HG02642 (cell line): Measurements from ENCODE around the gene INHBC.

Source experiments
- ATAC-seq: cut with Tn5 transposase; IDR thresholded peaks from one replicate; pipeline ENCODE4 v1.9.1; 2021; ENCODE audit warnings: mild to moderate bottlenecking; ENCODE audit not compliant: unreplicated experiment, poor library complexity

Gene INHBC

GRCh38 chr12:57452181-57452936 is 17.8 kb downstream of the INHBC start:
- no peak for ATAC-seq

DNA sequence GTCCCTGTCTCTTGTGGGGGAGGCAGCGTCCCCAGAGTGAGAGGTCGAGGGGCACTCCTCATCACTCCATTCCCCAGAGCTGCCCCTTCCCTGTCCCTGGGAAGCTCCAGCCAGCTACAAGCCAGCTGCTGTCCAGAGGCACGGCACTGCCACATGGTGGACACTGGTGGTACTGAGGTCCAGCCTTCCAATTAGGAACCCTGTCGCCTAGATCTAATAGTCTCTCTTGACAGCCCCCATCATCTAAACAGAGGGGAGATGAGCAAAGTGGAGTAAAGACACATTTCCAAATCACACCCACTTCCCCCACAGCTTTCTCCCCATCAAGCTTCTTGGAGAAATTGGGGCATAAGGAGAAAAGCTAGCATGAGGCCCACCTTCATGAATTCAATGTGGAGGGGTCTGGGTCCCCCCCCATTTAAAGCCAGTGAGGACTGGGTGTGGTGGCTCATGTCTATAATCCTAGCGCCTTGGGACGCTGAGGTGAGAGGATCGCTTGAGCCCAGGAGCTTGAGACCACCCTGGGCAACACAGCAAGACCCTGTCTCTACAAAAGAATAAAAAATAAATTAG is 18.4 kb downstream of the INHBC start:
- ATAC-seq = peak; percentile 47

GRCh38 chr12:57454213-57454565 is 19.6 kb downstream of the INHBC start:
- ATAC-seq = no peak

- no peak for ATAC-seq
These were observed 20.2 kb downstream of the INHBC start, which contains the start of gene INHBE for GRCh38 chr12:57454566-57455373. INHBE (plus strand) TSS chr12:57455307; CDS start chr12:57455537, 230 bp downstream.

GRCh38 chr12:57455374-57456144 is 21.0 kb downstream of the INHBC start:
- no peak for ATAC-seq

- ATAC-seq = peak; percentile 28
These were observed 21.6 kb downstream of the INHBC start for GRCh38 chr12:57456145-57456700.

DNA sequence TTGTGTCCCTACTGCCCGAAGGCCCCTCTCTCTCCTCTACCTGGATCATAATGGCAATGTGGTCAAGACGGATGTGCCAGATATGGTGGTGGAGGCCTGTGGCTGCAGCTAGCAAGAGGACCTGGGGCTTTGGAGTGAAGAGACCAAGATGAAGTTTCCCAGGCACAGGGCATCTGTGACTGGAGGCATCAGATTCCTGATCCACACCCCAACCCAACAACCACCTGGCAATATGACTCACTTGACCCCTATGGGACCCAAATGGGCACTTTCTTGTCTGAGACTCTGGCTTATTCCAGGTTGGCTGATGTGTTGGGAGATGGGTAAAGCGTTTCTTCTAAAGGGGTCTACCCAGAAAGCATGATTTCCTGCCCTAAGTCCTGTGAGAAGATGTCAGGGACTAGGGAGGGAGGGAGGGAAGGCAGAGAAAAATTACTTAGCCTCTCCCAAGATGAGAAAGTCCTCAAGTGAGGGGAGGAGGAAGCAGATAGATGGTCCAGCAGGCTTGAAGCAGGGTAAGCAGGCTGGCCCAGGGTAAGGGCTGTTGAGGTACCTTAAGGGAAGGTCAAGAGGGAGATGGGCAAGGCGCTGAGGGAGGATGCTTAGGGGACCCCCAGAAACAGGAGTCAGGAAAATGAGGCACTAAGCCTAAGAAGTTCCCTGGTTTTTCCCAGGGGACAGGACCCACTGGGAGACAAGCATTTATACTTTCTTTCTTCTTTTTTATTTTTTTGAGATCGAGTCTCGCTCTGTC is 22.3 kb downstream of the INHBC start:
- ATAC-seq = no peak

DNA sequence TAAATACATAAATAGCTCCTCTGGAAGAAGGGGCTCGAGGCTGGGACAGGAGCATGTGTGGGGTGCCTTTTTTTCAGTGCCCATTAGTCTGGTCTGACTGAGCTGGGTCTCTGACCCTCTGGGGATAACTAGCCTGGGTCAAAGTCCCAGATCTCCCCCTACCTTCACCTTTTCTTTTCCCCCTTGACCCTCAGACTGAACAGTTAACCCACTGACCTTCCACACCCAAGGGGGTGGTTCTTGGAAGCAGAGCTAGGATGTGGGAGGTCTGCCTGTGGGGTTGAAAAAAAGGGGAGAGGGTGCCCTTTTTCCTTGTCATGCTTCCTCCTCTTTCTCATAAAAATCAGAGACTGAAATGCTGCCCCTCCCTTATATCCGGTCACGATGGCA is 24.1 kb downstream of the INHBC start:
- no peak for ATAC-seq

GRCh38 chr12:57459055-57459749 is 24.6 kb downstream of the INHBC start:
- ATAC-seq = peak; percentile 64

DNA sequence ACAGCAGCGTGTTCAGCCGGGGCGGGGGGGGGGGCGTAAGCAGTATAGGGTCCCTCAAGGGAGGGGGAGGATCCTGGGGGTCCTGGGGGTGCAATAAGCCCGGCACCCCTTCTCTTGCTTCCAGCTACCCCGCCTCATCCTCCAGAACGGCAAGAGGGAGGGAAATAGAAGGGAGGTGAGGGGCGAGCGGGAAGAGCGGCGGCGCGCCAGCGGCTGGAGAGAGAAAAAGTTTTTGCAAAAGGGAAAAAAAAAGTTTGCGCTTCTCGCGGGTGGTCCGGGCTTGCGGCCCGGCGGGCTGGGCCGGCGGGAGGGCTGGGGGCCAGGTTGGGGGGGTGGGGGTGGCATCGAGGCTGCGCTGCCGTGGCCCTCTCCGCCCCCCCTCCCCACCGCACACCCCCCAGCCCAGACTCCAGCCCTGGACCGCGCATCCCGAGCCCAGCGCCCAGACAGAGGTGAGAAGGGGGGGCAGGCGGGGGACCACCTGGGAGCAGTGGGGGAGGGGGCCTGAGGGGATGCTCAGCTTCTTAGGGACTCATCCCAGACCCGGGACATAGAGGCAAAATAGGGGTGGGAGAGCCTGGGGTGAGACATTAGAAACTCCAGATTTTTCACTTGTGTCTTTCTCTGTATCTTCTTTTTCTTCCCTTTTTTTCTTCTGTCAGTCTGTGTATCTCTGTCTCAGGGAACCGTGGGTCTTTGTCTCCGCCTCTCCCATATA is 25.3 kb downstream of the INHBC start, which contains the start of gene GLI1:
TSS of gene GLI1 (plus strand) at position 36 of the 718 bp plus-strand sequence. CDS start 3,907 bp downstream, outside the sequence.
- ATAC-seq = no peak

GRCh38 chr12:57460468-57460784 is 25.8 kb downstream of the INHBC start:
- ATAC-seq = no peak

DNA sequence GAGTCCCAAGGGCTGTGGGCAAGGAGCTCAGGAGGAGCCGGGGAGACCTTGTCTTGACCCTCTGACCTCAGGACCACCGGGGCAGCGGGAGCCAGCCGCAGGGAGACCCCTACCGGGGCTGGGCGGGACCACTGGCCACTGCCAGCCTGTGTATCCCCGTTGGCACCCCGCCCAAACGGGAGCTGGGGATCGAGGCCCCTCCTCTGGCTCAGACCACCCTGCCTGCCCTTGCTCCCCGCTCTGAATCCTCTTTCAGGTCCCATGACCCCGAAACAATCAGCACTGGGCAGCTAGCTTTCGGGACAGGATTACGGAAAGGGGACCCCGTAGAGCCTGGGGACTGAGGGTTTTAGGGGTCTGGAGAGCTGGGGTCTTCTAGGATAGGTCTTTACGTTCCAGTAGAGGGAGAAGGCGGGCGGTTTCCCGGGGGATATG is 26.3 kb downstream of the INHBC start:
- no peak for ATAC-seq

DNA sequence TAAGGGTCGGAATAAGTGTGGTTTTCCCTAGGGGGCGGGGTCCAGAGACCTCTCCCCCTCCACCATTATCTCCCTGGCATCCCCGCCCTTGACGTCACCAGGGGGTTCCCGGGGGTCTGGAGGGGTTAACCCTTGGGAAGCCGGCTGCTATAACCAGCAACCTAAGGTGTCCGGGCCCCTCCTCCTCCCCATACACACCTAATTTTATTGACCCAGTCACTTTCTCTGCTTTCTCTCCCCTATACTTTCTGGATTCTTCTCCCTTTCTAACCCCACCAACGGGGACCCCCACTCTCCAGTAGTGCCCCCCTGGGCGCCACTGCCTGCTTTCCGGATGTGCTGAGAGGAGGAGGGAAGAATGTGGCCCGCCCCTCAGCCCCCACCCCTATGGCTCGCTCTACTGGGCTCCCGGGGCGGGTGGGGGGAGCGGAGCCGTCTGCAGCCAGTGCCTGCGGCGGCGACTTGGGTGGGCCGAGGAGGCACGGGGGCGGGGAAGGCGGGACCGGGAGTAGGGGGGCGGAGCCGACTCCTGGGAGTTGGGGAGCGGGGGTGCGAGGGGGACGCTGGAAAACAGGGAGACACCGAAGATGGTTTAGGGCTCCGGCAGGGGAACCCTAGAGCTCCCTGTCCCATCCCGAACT is 26.8 kb downstream of the INHBC start:
- no peak for ATAC-seq

- ATAC-seq = no peak
These were observed 27.3 kb downstream of the INHBC start for GRCh38 chr12:57461917-57462250.

DNA sequence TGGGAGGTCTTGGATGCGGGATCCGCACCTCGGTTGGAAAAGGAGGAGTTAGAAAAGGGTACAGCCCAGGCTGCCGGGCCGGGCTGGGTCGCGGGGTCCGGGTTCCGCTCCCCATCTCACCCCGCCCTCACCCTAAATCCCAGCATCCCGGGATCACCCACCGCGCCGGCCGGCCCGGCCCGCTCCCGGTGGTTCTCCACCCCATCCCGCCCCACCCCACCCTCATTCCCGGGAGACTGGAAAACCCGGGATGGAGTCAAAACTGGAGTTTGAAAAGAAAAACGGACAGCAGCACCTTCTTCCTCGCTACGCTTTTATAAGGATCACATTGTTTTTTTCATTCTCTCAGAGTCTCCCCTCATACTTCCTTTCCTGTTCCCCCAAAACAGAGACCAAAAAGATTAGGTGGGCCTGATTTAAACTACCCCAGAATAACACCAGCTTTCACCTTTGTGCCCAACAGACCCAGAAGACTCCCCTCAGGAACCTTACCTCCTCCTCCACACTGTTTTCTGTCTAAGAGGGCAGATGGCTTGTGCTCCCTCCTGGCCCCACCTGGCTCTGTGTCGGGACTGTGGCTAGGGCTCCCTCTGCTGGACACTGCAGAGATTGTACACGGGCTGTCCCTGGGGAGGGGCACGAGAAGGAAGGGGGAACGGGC is 27.8 kb downstream of the INHBC start:
- peak; percentile 65 for ATAC-seq

DNA sequence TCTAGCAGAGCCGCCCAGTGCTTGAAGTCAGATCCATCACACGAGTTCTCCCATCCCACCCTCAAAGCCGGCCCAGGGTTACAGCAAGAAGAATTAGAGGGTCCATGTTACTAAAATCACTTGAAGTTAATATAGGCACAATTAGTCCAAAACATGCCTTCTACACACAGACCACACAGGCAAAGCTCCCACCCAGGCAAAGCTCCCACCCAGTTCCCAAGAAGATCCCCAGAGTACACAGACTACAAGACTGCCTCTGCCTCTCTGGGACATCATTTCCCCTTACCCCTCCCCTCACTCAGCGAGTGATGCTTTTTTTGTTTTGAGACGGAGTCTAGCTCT is 28.3 kb downstream of the INHBC start:
- no peak for ATAC-seq

DNA sequence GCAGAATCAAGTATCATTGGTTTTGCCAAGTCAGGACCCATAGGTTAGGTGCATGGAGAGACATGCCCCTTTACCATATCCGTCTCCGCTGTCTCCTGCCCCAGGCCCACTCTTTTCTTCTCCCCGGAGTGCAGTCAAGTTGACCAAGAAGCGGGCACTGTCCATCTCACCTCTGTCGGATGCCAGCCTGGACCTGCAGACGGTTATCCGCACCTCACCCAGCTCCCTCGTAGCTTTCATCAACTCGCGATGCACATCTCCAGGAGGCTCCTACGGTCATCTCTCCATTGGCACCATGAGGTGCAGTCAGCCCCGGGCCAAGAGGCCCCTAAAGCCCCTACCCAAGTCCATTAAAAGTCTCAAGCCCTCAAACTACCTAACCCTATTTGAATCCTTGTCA is 30.0 kb downstream of the INHBC start:
- no peak for ATAC-seq
